KG1 (cell line): ENCODE measurements around the gene SCRN3.
"Not testable (repeated sequence)": the region's sequence is repeated elsewhere in the genome, so short reads cannot be mapped to it uniquely, and the experiment has no call there.

Experiments used
- DNase-seq: peaks from one replicate; lab custom pipeline; 2025; lab: John Stamatoyannopoulos, UW

The SCRN3 gene

DNA sequence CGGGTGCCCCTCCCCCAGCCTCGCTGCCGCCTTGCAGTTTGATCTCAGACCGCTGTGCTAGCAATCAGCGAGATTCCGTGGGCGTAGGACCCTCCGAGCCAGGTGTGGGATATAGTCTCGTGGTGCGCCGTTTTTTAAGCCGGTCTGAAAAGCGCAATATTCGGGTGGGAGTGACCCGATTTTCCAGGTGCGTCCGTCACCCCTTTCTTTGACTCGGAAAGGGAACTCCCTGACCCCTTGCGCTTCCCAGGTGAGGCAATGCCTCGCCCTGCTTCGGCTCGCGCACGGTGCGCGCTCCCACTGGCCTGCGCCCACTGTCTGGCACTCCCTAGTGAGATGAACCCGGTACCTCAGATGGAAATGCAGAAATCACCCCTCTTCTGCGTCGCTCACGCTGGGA, 14.5 kb downstream of the SCRN3 start:
- not testable (repeated sequence) for DNase-seq

DNA sequence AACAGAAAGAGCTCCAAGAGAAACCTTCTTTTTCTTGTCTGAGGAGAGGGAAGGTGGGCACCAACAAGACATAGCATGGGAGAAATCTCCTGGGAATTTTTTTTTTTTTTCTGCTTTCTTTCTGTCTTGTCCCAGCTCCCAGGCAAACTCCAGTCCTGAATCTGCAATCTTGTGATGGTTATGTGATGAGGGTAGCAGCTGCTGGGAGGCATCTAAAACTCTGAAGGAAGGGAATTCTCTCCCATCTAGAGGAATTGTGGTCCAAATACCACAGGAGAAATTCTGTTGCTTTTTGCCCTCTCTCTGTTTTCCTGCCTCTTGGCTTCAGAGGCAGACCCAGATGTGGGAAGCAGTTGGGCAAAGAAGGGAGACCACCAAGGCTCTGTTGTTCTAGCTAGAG, 16.7 kb downstream of the SCRN3 start:
- DNase-seq: no peak

DNA sequence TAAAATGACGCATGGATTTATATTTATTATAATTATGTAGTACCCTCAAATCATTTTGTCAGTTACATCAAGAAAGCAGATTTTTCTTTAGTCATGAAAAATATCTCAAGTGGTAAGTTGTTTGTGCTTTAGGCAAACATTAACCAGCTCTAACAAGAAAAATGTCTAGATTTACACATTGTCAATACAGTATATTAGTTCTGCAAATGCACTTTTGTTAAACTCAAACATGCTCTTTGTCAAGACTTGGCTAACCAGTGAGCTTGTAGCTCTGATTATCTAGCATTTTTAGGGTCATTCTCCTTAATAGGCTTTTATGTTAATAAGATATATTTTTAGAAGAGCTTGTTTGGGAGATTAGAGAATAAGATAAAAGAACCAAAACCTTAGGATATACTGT, 32.7 kb downstream of the SCRN3 start:
- DNase-seq: no peak

DNA sequence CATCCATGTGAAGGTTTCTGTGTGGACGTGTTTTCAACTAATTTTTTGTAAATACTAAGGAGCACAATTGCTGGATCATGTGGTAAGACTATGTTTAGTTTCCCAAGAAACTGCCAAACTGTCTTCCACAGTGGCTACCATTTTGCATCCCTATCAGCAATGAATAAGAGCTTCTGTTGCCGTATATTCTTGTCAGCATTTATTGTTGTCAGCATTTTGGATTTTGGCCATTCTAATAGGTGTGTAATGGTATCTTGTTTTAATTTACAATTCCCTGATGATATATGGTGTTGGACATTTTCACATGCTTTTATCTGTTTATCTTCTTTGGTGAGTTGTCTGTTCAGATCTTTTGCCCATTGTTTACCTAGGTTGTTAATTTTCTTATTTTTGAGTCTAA, 34.5 kb downstream of the SCRN3 start:
- DNase-seq: no peak

DNA sequence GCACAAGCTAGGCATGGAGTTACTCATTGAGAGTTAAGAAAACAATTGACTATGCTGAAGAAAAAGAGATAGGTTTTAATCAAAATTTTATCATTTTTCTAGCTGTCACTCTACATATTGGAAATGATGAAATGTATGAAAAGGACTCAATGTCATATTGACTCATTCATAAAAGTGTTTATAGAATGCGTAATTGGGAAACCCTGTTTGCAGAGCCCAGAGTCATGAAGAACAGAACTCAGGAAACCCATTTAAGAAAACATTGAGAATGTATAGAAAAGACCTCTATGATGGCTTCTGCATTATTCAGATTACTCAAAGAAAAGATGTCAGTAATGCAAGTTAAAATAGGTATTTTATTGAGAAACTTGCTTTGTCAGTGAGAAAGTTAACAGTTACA, 36.4 kb downstream of the SCRN3 start:
- DNase-seq: no peak

DNA sequence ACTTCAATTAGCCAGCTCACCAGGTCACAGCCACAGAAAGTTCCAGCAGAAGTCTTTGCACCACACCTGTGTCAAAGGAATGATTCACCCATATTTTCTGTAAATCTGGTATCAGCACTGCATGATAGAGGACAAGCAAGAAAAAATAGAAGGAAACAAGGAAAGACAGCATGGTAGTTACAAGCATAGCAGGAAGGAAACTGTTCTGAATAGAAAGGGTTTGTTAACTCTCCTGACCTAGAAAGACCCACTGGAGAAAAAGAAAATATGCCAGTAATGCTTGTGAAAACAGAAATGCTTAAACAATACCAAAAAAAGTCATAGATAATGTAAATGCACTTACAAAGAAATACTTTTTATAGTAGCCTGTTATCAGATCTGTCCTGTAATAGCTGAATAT, 40.8 kb downstream of the SCRN3 start:
- no peak for DNase-seq

DNA sequence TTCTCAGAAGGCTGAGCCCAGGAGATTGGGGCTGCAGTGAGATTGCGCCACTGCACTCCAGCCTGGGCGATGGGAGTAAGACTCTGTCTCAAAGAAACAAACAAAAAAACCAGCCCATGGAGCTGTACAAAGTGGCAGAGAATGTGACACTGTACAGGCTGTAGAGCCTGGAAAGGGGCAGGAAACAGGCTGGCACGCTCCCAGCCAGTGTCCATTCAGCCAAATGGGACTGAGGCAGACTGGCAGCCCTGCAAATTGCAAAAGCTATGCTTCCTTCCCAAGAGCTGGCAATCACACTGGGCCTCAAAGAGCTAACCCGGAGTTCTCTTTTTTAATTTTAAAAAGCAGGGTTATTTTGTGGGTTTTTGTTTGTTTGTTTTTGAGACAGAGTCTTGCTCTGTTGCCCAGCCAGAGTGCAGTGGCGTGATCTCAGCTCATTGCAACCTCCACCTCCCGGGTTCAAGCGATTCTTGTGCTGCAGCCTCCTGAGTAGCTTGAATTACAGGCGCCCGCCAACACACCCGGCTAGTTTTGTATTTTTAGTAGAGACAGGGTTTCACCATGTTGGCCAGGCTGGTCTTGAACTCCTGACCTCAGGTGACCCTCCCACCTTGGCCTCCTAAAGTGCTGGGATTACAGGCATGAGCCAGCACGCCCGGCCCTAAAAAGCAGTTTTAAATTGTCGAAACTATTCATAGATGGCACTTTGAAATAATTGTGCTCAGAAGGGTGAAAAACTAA, 42.8 kb downstream of the SCRN3 start:
- no peak for DNase-seq

DNA sequence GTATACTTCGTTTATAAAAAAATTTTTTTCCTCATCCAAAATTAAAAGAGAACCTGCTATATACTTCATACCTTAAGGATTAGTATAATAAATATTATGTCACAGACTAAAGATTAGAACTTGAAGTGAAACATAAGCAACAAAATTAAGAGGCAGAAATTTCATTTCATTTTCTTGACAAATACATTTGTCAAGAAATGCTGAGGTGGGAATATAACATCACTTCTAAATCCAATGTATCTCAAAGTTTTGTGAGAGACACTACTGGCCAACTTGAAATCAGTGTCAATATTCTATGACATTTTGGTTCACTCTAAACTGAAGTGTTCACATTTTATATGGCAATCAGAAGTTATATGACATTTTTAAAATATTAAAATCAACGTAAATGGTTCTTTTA, 43.8 kb downstream of the SCRN3 start:
- DNase-seq: no peak

DNA sequence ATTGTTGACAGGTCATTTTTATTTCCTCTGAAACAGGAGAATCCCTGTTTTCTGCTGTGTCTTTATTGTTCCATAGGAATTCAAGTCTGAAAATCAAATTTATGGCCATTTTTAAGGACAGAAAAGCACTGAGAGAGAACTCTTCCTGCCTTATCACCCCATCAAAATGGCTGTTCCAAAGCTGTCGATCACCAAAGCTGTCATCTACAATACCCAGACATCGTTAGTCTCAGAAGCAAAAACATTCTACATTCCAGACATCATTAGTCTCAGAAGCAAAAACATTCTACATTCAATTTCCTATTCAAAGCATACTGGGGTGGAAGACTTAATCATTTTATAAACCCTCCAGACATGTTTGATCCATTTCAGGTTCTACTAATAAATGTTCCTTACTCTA, 44.4 kb downstream of the SCRN3 start:
- no peak for DNase-seq

DNA sequence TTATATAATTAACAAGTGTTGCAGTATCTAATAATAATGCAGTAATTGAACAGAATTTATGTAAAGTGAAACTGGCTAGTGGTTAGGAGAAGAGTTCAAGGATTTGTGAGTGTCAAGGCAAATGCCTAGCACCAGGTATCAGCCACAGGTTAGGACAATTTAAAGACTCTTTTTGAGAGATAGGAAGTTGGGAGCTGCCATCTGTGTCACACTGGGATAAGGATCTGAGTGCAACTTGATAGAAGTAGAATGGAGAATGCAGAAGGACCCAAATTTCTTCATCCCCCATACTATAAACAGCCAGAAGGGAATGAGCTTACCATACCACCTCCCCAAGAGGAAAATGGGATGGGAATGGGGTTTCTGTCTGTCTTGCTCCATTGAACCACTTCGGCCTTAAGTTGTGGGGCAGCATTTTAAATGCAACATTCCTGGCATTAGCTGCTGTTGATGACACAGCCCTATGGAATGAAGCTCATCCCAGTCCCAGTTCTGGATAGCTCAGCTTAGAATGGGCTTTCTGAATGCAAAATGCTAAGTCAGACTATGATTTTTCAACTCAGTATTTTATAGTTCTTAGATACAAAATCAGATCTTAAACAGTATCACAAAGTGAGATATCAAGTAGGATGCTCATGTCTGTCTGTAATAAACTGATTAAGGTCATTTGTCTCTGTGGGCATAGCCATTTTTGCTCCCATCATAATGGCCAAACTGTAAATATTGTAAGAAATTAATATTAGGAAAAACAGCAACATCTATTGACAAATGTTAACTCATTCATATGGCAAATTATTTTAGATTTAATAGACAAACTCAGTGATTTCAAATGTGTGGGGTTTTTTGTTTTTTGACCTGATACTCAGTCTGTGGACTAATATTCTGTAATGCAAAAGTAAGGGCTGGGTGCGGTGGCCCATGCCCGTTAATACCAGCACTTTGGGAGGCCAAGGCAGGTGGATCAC, 47.3 kb downstream of the SCRN3 start:
- no peak for DNase-seq

DNA sequence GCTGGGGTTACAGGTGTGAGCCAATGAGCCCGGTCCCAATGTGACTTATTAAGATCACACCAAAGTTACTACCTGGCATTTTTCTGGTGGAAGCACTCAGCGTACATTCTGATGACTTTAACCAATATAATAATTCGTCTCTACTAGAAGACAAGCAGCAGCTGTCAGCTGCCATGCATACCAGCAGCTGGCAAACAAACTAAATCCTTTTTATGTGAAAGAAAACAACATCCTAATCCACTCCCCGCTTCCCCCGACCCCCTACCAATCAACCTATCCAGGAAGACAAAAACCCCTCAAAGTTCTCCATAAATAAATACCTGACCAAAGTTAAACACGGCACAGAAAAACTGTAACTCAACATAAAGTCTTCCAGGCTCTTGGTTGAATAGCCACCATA, 49.2 kb downstream of the SCRN3 start:
- DNase-seq: no peak

DNA sequence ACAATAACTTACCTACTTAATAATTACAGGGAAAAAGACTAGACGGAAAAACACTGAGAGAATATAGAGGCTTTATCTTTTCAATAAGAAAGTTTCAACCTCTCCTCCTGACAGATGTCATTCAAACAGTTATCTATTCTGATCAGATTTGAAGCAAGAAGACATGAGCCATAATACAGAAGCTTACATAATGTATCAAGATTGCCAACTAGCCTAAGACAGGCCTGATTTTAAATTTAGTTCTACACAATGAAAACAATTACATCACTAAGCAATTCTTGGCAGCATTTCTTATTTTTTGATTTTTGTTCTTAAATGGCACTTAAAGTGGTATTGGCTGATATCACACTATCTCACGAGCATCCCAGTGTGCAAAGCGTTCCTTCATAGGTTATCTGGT, 49.7 kb downstream of the SCRN3 start:
- DNase-seq: no peak

DNA sequence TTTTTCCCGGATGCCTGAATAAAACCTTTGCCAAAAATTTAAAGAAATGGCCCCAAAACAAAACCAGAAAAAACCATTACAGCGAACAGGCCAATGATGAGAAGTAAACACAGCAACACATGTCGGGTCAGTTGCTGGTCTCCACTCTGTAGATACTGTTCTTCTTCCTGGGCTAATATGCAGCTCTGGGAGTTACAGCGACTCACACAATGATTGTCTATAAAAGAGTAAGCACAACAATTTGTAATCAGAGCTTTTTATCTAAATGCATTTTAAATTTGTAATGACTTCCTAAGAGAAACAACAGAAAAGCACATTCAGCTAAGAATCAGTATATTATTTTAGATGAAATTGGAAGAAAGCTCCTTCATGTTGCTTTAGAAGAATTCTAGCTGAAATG, 51.0 kb downstream of the SCRN3 start:
- no peak for DNase-seq

DNA sequence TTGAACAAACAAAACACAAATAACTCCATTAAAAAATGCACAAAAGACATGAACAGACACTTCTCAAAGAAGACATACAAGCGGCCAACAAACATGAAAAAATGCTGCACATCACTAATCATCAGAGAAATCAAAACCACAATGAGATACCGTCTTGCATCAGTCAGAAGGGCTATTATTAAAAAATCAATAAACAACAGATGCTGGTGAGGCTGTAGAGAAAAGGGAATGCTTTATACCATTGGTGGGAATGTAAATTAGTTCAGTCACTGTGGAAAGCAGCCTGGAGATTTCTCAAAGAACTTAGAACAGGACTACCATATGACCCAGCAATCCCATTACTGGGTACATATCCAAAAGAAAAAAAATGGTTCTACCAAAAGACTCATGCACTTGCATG, 53.5 kb downstream of the SCRN3 start:
- no peak for DNase-seq

DNA sequence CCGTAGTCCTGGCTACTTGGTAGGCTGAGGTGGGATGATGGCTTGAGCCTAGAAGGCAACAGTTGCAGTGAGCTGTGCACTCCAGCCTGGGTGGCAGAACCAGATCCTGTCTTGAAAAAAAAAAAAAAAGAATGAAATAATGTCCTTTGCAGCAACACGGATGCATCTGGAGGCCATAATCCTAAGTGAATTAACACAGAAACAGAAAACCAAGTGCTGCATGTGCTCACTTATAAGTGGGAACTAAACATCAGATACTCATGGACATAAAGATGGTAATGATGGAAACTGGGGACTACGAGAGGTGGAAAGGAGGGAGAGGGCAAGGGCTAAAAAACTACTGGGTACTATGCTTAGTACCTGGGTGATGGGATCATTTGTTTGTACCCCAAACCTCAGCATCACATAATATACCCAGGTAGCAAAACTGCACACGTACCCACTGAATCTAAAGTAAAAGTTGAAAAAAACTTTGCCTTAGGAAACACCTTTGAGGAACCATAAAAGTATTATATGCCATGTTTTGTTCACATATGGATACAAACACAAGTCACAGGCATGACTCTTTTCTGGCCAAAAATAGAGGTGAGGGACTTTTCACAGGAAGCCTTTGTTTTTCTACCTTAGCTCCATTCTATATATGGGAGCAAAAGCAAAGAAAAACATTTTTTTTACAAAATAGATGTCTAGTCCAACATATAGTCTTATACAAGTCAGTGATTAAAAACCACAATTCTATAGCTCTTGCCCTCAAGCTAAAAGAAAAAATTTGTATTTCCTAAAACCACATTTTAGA, 54.7 kb downstream of the SCRN3 start:
- no peak for DNase-seq

DNA sequence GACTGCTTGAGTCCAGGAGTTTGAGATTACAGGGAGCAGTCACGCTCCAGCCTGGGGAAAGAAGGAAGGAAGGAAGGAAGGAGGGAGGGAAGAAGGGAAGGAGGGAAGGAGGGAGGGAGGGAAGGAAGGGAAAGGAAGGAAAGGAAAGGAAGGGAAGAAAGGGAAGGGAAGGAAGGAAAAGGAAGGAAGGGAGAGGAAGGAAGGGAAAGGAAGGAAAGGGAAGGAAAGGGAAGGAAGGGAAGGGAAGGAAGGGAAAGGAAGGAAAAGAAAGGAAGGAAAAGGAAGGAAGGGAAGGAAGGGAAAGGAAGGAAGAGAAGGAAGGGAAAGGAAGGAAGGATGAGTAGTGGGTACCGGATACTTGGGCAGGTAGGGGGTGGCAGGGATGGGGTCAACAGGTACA, 59.0 kb downstream of the SCRN3 start:
- DNase-seq: no peak

DNA sequence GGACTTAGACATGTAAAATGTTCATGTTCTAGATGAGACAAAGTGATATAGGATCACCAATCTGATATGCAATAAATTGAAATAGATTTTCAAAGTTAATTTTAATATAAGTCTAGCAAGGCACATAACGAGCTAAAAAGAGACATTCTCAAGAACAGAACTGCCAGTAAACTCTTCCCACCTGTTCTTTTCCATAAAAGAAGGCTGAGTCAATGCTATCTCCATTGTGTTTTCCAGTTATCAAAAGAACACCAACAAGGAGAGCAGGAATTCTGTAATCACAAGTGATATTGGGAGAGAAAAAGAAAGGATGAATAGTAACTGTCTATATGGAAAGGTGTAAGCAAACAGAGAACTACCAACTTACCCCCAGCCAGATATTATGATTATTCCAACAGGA, 65.7 kb downstream of the SCRN3 start:
- DNase-seq: no peak

DNA sequence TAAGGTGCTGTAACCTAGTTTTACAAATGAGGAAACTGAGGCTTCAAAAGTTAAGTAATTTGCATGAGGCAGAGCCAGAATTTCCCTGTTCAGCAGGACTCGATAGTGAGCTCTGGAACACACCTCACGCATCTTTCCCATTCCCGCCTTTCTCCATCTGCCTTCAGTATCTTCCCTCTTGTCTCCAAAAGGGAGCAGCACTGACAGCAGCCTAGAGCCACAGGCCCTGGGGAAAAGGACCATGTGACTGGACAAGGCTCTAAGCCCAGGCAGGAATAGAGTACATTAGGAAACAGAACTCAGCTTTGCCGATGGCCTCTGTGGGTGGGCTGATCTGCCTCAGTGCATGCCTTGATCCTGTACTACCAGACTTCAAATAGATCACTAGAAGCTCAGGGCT, 69.8 kb downstream of the SCRN3 start:
- no peak for DNase-seq

DNA sequence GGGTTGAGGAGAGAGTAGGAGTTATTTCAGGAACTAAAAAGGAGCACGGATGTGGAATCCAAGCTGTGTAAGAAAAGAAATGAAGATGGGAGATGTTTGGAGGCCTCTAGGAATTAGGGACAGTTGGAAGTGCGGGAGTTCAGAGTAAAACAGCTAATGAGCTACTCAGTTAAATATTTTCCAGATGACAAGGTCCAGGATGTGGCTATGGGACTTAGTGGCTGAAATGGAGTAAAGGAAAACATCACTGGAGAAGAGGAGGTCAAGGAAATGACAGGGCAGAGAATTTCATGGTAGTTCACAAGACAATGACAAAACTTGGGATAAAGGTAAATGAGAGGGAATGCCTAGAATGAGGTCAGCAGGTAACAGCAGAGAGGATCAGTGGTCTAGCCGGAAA, 78.3 kb downstream of the SCRN3 start:
- no peak for DNase-seq

DNA sequence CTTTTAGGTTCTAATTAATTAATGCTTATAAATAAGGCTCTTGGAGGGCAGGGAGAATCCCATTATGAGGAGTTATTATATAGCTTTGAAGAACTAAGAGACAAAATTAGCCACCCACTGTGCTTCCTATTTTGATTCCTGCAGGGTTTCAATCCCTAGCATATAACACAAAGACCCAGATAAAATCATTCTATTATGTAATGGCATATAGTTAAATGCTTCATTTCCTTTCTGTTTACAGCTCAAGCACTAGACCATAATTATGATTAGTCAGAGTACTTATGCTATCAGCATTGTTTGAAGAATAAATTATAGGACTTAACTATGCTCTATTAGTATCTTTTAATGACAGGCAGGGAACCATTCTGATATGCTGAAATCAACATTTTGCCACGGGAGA, 82.2 kb downstream of the SCRN3 start:
- DNase-seq: no peak
